HCT116 (cell line): ENCODE data around the gene TERT. TPM values are rescaled to one million over a fixed set of nuclear protein-coding genes. Genes with fewer than 3 reads are reported as not detected.

Experiments used
- ATAC-seq: fragments of 200-7000 bp; cut with Tn5 transposase; 2 replicates; pipeline ENCODE4 v1.9.1; 2020; ENCODE audit warnings: mild to moderate bottlenecking, moderate library complexity
- BruUV-seq: library from RNA; stranded (reverse); fragments of 400-500 nt; replicated peaks from 2 replicates; lab custom pipeline; 2021; lab: Mats Ljungman, UMichigan
- CTCF ChIA-PET: fragments of 300-600 bp; sonication (Branson Sonifier 250); formaldehyde crosslinking; loops from one replicate; lab custom pipeline; 2021; ENCODE audit warnings: antibody characterized with exemption; lab: Charles Lee
- POLR2A ChIA-PET: fragments of 300-600, 350-600 bp; sonication (Branson Sonifier 250); formaldehyde crosslinking; loops from one replicate; lab custom pipeline; 2021; ENCODE audit warnings: antibody characterized with exemption; lab: Charles Lee
- RAD21 ChIA-PET, 2 experiments: fragments of 300-600 bp; sonication (Branson Sonifier 250); formaldehyde crosslinking; loops; one replicate each; lab custom pipeline; 2023; ENCODE audit warnings: low total read pairs in 2 of 2; ENCODE audit not compliant: uncharacterized antibody in 2 of 2, unreplicated experiment in 2 of 2, low non-redundant PET in 1 of 2; lab: Charles Lee
- DNase-seq: peaks from one replicate; pipeline ENCODE4 v3.0.0-alpha.2; 2010; ENCODE audit warnings: low read depth, low spot score
- H2AFZ ChIP-seq: fragments of 200-600 bp; shearing (Covaris generic), sonication (generic); 2 replicates; pipeline ENCODE4 v1.6.1; 2017; ENCODE audit warnings: low read depth, mixed run types, mixed read lengths, antibody characterized with exemption, low read length; ENCODE audit not compliant: poor library complexity, severe bottlenecking
- H3K27ac ChIP-seq: 2 replicates; pipeline ENCODE4 v1.5.1; 2012; ENCODE audit warnings: low read depth, low read length
- H3K27me3 ChIP-seq: fragments of 200-600 bp; sonication (generic); 2 replicates; pipeline ENCODE4 v1.6.1; 2016; ENCODE audit warnings: mixed run types, low read length, mixed read lengths; ENCODE audit not compliant: insufficient read depth
- H3K36me3 ChIP-seq, 2 experiments: fragments of 200-500 bp in 1 of 2; fragments of 200-600 bp in 1 of 2; sonication (Bioruptor generic) in 1 of 2; sonication (generic) in 1 of 2; 2 replicates each; pipeline versions ENCODE4 v1.5.1 to v1.6.1; 2014 to 2016; ENCODE audit warnings: low read length in 2 of 2, inconsistent platforms in 1 of 2, mixed read lengths in 1 of 2, mixed run types in 1 of 2; ENCODE audit not compliant: insufficient read depth in 2 of 2, control insufficient read depth in 1 of 2
- H3K4me1 ChIP-seq, 2 experiments: fragments of 200-600 bp in 1 of 2; sonication (generic) in 1 of 2; 2 replicates each; pipeline versions ENCODE4 v1.5.1 to v1.6.1; 2012 to 2017; ENCODE audit warnings: low read length in 2 of 2, inconsistent platforms in 1 of 2, mild to moderate bottlenecking in 1 of 2, mixed read lengths in 1 of 2, mixed run types in 1 of 2, moderate library complexity in 1 of 2; ENCODE audit not compliant: insufficient read depth in 2 of 2, control insufficient read depth in 1 of 2
- H3K4me2 ChIP-seq: fragments of 200-600 bp; sonication (generic); 2 replicates; pipeline ENCODE4 v1.6.1; 2017; ENCODE audit warnings: mixed run types, low read length, mixed read lengths
- H3K4me3 ChIP-seq, 2 experiments: fragments of 200-600 bp in 1 of 2; sonication (generic) in 1 of 2; replicated peaks in 1 of 2; 2 replicates each; pipeline ENCODE4 v1.5.1; 2011 to 2016; ENCODE audit warnings: low read length in 2 of 2, control low read depth in 1 of 2, low read depth in 1 of 2, mild to moderate bottlenecking in 1 of 2, mixed read lengths in 1 of 2, mixed run types in 1 of 2
- H3K79me2 ChIP-seq: fragments of 200-600 bp; sonication (generic); 2 replicates; pipeline ENCODE4 v1.6.1; 2017; ENCODE audit warnings: mild to moderate bottlenecking, mixed run types, low read length, moderate library complexity, mixed read lengths; ENCODE audit not compliant: insufficient read depth
- H3K9ac ChIP-seq: fragments of 200-600 bp; sonication (generic); 2 replicates; pipeline ENCODE4 v1.6.1; 2016; ENCODE audit warnings: low read length, mixed read lengths
- H3K9me2 ChIP-seq: fragments of 200-600 bp; sonication (generic), shearing (Covaris generic); 2 replicates; pipeline ENCODE4 v1.6.1; 2017; ENCODE audit warnings: mixed run types, mild to moderate bottlenecking, moderate library complexity; ENCODE audit not compliant: insufficient read depth
- H3K9me3 ChIP-seq, 2 experiments: fragments of 200-500 bp in 1 of 2; fragments of 200-600 bp in 1 of 2; sonication (Bioruptor generic) in 1 of 2; sonication (generic) in 1 of 2; 2 replicates each; pipeline ENCODE4 v1.6.1; 2014 to 2017; ENCODE audit warnings: low read length in 2 of 2, mixed read lengths in 2 of 2, inconsistent platforms in 1 of 2, low read depth in 1 of 2, mild to moderate bottlenecking in 1 of 2, mixed run types in 1 of 2, moderate library complexity in 1 of 2; ENCODE audit not compliant: control insufficient read depth in 1 of 2, insufficient read depth in 1 of 2
- H4K20me1 ChIP-seq: fragments of 200-600 bp; sonication (generic), shearing (Covaris generic); 2 replicates; pipeline ENCODE4 v1.6.1; 2017; ENCODE audit warnings: mixed run types, mild to moderate bottlenecking, moderate library complexity; ENCODE audit not compliant: insufficient read depth
- CBX3 ChIP-seq: IDR thresholded peaks from 2 replicates; pipeline ENCODE4 v1.6.1; 2012; ENCODE audit warnings: low read depth
- EGR1 ChIP-seq: IDR thresholded peaks from 2 replicates; pipeline ENCODE4 v1.6.1; 2012; ENCODE audit warnings: low read depth
- ELF1 ChIP-seq: IDR thresholded peaks from 2 replicates; pipeline ENCODE4 v1.6.1; 2012; ENCODE audit warnings: low read depth, borderline replicate concordance
- FOSL1 ChIP-seq: IDR thresholded peaks from 2 replicates; pipeline ENCODE4 v1.6.1; 2012; ENCODE audit warnings: low read depth
- POLR2A ChIP-seq: IDR thresholded peaks from 2 replicates; pipeline ENCODE4 v1.7.0; 2011; ENCODE audit warnings: borderline replicate concordance; ENCODE audit not compliant: insufficient read depth, insufficient read length; ENCODE audit errors: extremely low read depth
- POLR2AphosphoS5 ChIP-seq: IDR thresholded peaks from 2 replicates; pipeline ENCODE4 v1.6.1; 2011; ENCODE audit warnings: mild to moderate bottlenecking, low read depth, low read length, moderate library complexity
- SP1 ChIP-seq: IDR thresholded peaks from 2 replicates; pipeline ENCODE4 v1.6.1; 2012; ENCODE audit warnings: low read depth
- SRF ChIP-seq: IDR thresholded peaks from 2 replicates; pipeline ENCODE4 v1.6.1; 2012; ENCODE audit warnings: low read depth
- YY1 ChIP-seq: IDR thresholded peaks from 2 replicates; pipeline ENCODE4 v1.6.1; 2011; ENCODE audit warnings: low read length, low read depth, moderate library complexity, mild to moderate bottlenecking; ENCODE audit not compliant: insufficient replicate concordance; ENCODE audit errors: extremely low read depth
- ZFX ChIP-seq: fragments of 450-650 bp; IDR thresholded peaks from 2 replicates; pipeline ENCODE4 v1.6.1; 2017
- intact Hi-C: fragments of 100-400 bp; cut with micrococcal nuclease; formaldehyde crosslinking; loops from 2 replicates; pipeline ENCODE4 v1.10.0; 2022
- total RNA-seq: library from RNA; stranded (reverse); gene quantifications from one replicate; pipeline ENCODE4 v1.2.1, GENCODE V29; 2021; ENCODE audit not compliant: unreplicated experiment
- TF ChIP-seq, protein P1 (sequence below): IDR thresholded peaks from 2 replicates; pipeline ENCODE4 v1.6.1; 2012
- TF ChIP-seq, protein P2 (sequence below), 3 experiments: fragments of 200-600 bp in 1 of 3; sonication (generic) in 1 of 3; IDR thresholded peaks in 2 of 3; conservative IDR thresholded peaks in 1 of 3; 2 replicates each; pipeline ENCODE4 v1.5.1; 2012 to 2017; ENCODE audit warnings: low read depth in 2 of 3, low read length in 2 of 3, antibody characterized with exemption in 1 of 3, borderline replicate concordance in 1 of 3, control low read depth in 1 of 3, mild to moderate bottlenecking in 1 of 3, mixed read lengths in 1 of 3, mixed run types in 1 of 3, moderate library complexity in 1 of 3; ENCODE audit not compliant: insufficient read depth in 1 of 3
- TF ChIP-seq, protein P3 (sequence below): IDR thresholded peaks from 2 replicates; pipeline ENCODE4 v1.6.1; 2012; ENCODE audit warnings: low read depth

TERT gene
- total RNA-seq, 1 experiment from 2014 or later: 6.9 TPM

DNA sequence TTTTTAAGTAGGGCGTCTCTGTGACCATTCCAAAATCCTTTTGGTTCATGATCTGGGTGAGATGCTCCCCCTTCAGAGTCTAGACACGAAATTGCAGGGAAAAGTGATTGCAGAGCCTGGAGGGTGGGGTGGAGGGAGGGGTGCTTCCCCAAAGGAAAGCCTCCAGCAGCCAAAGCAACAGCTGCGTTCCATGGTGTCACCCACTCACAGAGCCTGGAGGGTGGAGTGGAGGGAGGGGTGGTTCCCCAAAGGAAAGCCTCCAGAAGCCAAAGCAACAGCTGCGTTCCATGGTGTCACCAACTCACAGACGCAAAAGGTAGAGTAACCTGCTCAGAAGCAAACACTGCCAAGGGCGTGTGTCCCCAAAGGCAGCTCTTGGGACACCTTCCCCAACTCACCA, 47.1 kb downstream of the TERT start:
- Histone ChIP-seq H4K20me1 (no peaks in the 10 kb centered on the region), H3K27me3 (no peaks in the 10 kb centered on the region), H3K4me3 (no peak overlapping the region), H3K9me3 (no peaks in the 10 kb centered on the region), H3K4me2 (no peak overlapping the region), H2AFZ (no peak overlapping the region), H3K9me2 (no peaks in the 10 kb centered on the region), H3K27ac (no peak overlapping the region), H3K79me2 (no peaks in the 10 kb centered on the region), H3K36me3 (no peaks in the 10 kb centered on the region), H3K9ac (no peak overlapping the region), H3K4me1 (peaks cover 0 to 2% of the 10 kb centered on the region in 2 experiments; a peak in 1 of 4 replicates)
- POLR2A ChIA-PET: no interaction called here
- RAD21 ChIA-PET: no interaction called here
- DNase-seq (no peak), ATAC-seq (no peak)
- CTCF ChIA-PET: no interaction called here
- intact Hi-C loops: no loop called here
- no peak for TF ChIP-seq CBX3
- TF ChIP-seq FOSL1: no peak
- TF ChIP-seq, protein P1, sequence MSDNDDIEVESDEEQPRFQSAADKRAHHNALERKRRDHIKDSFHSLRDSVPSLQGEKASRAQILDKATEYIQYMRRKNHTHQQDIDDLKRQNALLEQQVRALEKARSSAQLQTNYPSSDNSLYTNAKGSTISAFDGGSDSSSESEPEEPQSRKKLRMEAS: no peak
- TF ChIP-seq, protein P2, sequence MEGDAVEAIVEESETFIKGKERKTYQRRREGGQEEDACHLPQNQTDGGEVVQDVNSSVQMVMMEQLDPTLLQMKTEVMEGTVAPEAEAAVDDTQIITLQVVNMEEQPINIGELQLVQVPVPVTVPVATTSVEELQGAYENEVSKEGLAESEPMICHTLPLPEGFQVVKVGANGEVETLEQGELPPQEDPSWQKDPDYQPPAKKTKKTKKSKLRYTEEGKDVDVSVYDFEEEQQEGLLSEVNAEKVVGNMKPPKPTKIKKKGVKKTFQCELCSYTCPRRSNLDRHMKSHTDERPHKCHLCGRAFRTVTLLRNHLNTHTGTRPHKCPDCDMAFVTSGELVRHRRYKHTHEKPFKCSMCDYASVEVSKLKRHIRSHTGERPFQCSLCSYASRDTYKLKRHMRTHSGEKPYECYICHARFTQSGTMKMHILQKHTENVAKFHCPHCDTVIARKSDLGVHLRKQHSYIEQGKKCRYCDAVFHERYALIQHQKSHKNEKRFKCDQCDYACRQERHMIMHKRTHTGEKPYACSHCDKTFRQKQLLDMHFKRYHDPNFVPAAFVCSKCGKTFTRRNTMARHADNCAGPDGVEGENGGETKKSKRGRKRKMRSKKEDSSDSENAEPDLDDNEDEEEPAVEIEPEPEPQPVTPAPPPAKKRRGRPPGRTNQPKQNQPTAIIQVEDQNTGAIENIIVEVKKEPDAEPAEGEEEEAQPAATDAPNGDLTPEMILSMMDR (IDR thresholded peaks at IDR 0.05 in 2 of 3, conservative IDR thresholded peaks at IDR 0.05 in 1 of 3; ENCODE audit: borderline replicate concordance in 1 of 3, insufficient read depth in 1 of 3, low read depth in 2 of 3, low read length in 2 of 3): no peak
- TF ChIP-seq SRF: no peak
- no peak for TF ChIP-seq ZFX
- TF ChIP-seq SP1: no peak
- TF ChIP-seq ELF1: no peak
- TF ChIP-seq EGR1: no peak
- TF ChIP-seq, protein P3, sequence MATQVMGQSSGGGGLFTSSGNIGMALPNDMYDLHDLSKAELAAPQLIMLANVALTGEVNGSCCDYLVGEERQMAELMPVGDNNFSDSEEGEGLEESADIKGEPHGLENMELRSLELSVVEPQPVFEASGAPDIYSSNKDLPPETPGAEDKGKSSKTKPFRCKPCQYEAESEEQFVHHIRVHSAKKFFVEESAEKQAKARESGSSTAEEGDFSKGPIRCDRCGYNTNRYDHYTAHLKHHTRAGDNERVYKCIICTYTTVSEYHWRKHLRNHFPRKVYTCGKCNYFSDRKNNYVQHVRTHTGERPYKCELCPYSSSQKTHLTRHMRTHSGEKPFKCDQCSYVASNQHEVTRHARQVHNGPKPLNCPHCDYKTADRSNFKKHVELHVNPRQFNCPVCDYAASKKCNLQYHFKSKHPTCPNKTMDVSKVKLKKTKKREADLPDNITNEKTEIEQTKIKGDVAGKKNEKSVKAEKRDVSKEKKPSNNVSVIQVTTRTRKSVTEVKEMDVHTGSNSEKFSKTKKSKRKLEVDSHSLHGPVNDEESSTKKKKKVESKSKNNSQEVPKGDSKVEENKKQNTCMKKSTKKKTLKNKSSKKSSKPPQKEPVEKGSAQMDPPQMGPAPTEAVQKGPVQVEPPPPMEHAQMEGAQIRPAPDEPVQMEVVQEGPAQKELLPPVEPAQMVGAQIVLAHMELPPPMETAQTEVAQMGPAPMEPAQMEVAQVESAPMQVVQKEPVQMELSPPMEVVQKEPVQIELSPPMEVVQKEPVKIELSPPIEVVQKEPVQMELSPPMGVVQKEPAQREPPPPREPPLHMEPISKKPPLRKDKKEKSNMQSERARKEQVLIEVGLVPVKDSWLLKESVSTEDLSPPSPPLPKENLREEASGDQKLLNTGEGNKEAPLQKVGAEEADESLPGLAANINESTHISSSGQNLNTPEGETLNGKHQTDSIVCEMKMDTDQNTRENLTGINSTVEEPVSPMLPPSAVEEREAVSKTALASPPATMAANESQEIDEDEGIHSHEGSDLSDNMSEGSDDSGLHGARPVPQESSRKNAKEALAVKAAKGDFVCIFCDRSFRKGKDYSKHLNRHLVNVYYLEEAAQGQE: no peak
- no peak for TF ChIP-seq YY1
- no peak for TF ChIP-seq POLR2A
- no peak for TF ChIP-seq POLR2AphosphoS5
- BruUV-seq: no TSS peak
